ENCODE results near the gene GET3. TPM values are rescaled to one million over a fixed set of nuclear protein-coding genes. Genes with fewer than 3 reads are reported as not detected.
"Not testable (repeated sequence)": the region's sequence is repeated elsewhere in the genome, so short reads cannot be mapped to it uniquely, and the experiment has no call there.

Gene GET3
- total RNA-seq, 1 donor = 99.5 TPM

GRCh38 chr19:12708641-12709040, 28.7 kb upstream of the GET3 start:
- no peaks in the 10 kb centered on the region for H3K4me1 ChIP-seq (ENCODE audit: insufficient read depth, low read length)
- peaks cover 82% of the 10 kb centered on the region for H3K36me3 ChIP-seq (ENCODE audit: insufficient read depth, low read length)
- peaks cover 10% of the 10 kb centered on the region for H3K79me2 ChIP-seq (ENCODE audit: insufficient read depth, low read length)
- no peak for TF ChIP-seq CTCF (IDR thresholded peaks at IDR 0.05; ENCODE audit: extremely low read depth, low read depth, low read length)
- H2AFZ ChIP-seq (ENCODE audit: low read length) = no peak overlapping the region
- no peaks in the 10 kb centered on the region for H3K27me3 ChIP-seq (ENCODE audit: insufficient read depth, low read length)
- no peaks in the 10 kb centered on the region for H3K9me3 ChIP-seq (ENCODE audit: low read depth, low read length)
- no peak overlapping the region for H3K4me2 ChIP-seq (ENCODE audit: insufficient read depth, low read length)
- H3K4me3 ChIP-seq (ENCODE audit: insufficient read depth, low read length) = no peak overlapping the region
- H3K27ac ChIP-seq (ENCODE audit: low read depth, low read length) = no peak overlapping the region
- DNase-seq (ENCODE audit: insufficient read length, low spot score, missing footprints) = no peak
- H4K20me1 ChIP-seq (ENCODE audit: insufficient read depth, low read length) = peaks cover 6% of the 10 kb centered on the region

- Histone ChIP-seq H3K36me3 (ENCODE audit: insufficient read depth, low read length) (peaks cover 81% of the 10 kb centered on the region), H3K4me2 (ENCODE audit: insufficient read depth, low read length) (no peak overlapping the region), H3K4me3 (ENCODE audit: insufficient read depth, low read length) (no peak overlapping the region), H3K27ac (ENCODE audit: low read depth, low read length) (no peak overlapping the region), H2AFZ (ENCODE audit: low read length) (no peak overlapping the region), H4K20me1 (ENCODE audit: insufficient read depth, low read length) (peaks cover 8% of the 10 kb centered on the region), H3K4me1 (ENCODE audit: insufficient read depth, low read length) (no peaks in the 10 kb centered on the region), H3K27me3 (ENCODE audit: insufficient read depth, low read length) (no peaks in the 10 kb centered on the region), H3K9me3 (ENCODE audit: low read depth, low read length) (no peaks in the 10 kb centered on the region), H3K79me2 (ENCODE audit: insufficient read depth, low read length) (peaks cover 29% of the 10 kb centered on the region)
- no peak for DNase-seq (ENCODE audit: insufficient read length, low spot score, missing footprints)
- no peak for TF ChIP-seq CTCF (IDR thresholded peaks at IDR 0.05; ENCODE audit: extremely low read depth, low read depth, low read length)
These were observed 26.1 kb upstream of the GET3 start for GRCh38 chr19:12711187-12711586.

- not testable (repeated sequence) for H3K4me1 ChIP-seq (ENCODE audit: insufficient read depth, low read length); H2AFZ ChIP-seq (ENCODE audit: low read length); H3K9me3 ChIP-seq (ENCODE audit: low read depth, low read length); H3K27ac ChIP-seq (ENCODE audit: low read depth, low read length); DNase-seq (ENCODE audit: insufficient read length, low spot score, missing footprints); H3K4me3 ChIP-seq (ENCODE audit: insufficient read depth, low read length); H3K4me2 ChIP-seq (ENCODE audit: insufficient read depth, low read length); H3K27me3 ChIP-seq (ENCODE audit: insufficient read depth, low read length)
- H3K36me3 ChIP-seq (ENCODE audit: insufficient read depth, low read length) = peaks cover 80% of the 10 kb centered on the region
- peaks cover 14% of the 10 kb centered on the region for H4K20me1 ChIP-seq (ENCODE audit: insufficient read depth, low read length)
- H3K79me2 ChIP-seq (ENCODE audit: insufficient read depth, low read length) = peaks cover 36% of the 10 kb centered on the region
These were observed 25.2 kb upstream of the GET3 start for GRCh38 chr19:12712077-12712476.

GRCh38 chr19:12713304-12713703, 24.0 kb upstream of the GET3 start:
- H3K79me2 ChIP-seq (ENCODE audit: insufficient read depth, low read length) = peaks cover 49% of the 10 kb centered on the region
- not testable (repeated sequence) for H2AFZ ChIP-seq (ENCODE audit: low read length); H3K9me3 ChIP-seq (ENCODE audit: low read depth, low read length); H3K27me3 ChIP-seq (ENCODE audit: insufficient read depth, low read length); DNase-seq (ENCODE audit: insufficient read length, low spot score, missing footprints); H3K4me2 ChIP-seq (ENCODE audit: insufficient read depth, low read length); H3K4me1 ChIP-seq (ENCODE audit: insufficient read depth, low read length); H3K27ac ChIP-seq (ENCODE audit: low read depth, low read length); H3K4me3 ChIP-seq (ENCODE audit: insufficient read depth, low read length)
- H3K36me3 ChIP-seq (ENCODE audit: insufficient read depth, low read length) = peaks cover 81% of the 10 kb centered on the region
- peaks cover 14% of the 10 kb centered on the region for H4K20me1 ChIP-seq (ENCODE audit: insufficient read depth, low read length)

GRCh38 chr19:12715102-12715501, 22.2 kb upstream of the GET3 start:
- Histone ChIP-seq H3K4me1 (ENCODE audit: insufficient read depth, low read length) (peaks cover 6% of the 10 kb centered on the region), H3K27me3 (ENCODE audit: insufficient read depth, low read length) (no peaks in the 10 kb centered on the region), H3K9me3 (ENCODE audit: low read depth, low read length) (no peaks in the 10 kb centered on the region), H3K36me3 (ENCODE audit: insufficient read depth, low read length) (peaks cover 74% of the 10 kb centered on the region), H4K20me1 (ENCODE audit: insufficient read depth, low read length) (peaks cover 25% of the 10 kb centered on the region), H3K4me3 (ENCODE audit: insufficient read depth, low read length) (no peak overlapping the region), H3K27ac (ENCODE audit: low read depth, low read length) (no peak overlapping the region), H3K4me2 (ENCODE audit: insufficient read depth, low read length) (no peak overlapping the region), H3K79me2 (ENCODE audit: insufficient read depth, low read length) (peaks cover 67% of the 10 kb centered on the region), H2AFZ (ENCODE audit: low read length) (no peak overlapping the region)
- peak; percentile 43 for DNase-seq (ENCODE audit: insufficient read length, low spot score, missing footprints)
- no peak for TF ChIP-seq CTCF (IDR thresholded peaks at IDR 0.05; ENCODE audit: extremely low read depth, low read depth, low read length)
